Loucy (cell line): ENCODE data around the gene APC.

ENCODE experiments used
- EZH2phosphoT487 ChIP-seq: fragments of 200-600 bp; IDR thresholded peaks from 2 replicates; pipeline ENCODE4 v1.6.1; 2018; ENCODE audit warnings: antibody characterized with exemption, mild to moderate bottlenecking, moderate library complexity, borderline replicate concordance
- TF ChIP-seq, protein P1 (sequence below): fragments of 200-600 bp; sonication (generic); conservative IDR thresholded peaks from 2 replicates; pipeline ENCODE4 v1.5.1; 2014; ENCODE audit warnings: mild to moderate bottlenecking, antibody characterized with exemption, low read length

DNA sequence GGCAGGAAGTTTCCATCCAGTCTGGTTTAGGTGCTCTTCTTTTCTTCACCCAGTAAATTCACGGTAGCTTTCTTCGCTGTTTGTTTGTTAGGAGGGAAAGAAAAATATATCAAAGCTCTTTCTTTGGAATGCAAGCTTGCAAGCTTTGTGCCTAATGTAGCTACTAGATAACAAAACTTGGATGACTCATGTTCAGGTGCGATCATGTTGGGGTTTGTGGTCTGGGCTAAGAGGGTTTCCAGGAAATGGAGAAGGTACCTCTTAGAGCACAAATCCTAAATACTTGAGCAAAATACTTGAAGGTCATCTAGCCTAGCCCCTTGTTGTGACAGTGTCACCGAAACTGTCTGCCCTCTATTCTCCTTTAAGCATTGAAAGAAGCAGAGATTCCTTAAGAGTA lies 141.1 kb downstream of the APC start:
- TF ChIP-seq, protein P1, sequence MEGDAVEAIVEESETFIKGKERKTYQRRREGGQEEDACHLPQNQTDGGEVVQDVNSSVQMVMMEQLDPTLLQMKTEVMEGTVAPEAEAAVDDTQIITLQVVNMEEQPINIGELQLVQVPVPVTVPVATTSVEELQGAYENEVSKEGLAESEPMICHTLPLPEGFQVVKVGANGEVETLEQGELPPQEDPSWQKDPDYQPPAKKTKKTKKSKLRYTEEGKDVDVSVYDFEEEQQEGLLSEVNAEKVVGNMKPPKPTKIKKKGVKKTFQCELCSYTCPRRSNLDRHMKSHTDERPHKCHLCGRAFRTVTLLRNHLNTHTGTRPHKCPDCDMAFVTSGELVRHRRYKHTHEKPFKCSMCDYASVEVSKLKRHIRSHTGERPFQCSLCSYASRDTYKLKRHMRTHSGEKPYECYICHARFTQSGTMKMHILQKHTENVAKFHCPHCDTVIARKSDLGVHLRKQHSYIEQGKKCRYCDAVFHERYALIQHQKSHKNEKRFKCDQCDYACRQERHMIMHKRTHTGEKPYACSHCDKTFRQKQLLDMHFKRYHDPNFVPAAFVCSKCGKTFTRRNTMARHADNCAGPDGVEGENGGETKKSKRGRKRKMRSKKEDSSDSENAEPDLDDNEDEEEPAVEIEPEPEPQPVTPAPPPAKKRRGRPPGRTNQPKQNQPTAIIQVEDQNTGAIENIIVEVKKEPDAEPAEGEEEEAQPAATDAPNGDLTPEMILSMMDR: no peak
- TF ChIP-seq EZH2phosphoT487: no peak
